ENCODE results near the gene RNF222. TPM values are rescaled to one million over a fixed set of nuclear protein-coding genes. Genes with fewer than 3 reads are reported as not detected.
"Not testable (repeated sequence)": the region's sequence is repeated elsewhere in the genome, so short reads cannot be mapped to it uniquely, and the experiment has no call there.

RNF222 gene
- total RNA-seq, 1 donor from 2014 or later = not detected

- H3K4me3 ChIP-seq (ENCODE audit: low read depth, low read length) = peak within 1 kb of the TSS; percentile 77
- TF ChIP-seq CTCF (IDR thresholded peaks at IDR 0.05; ENCODE audit: insufficient read depth, low read length, poor library complexity, severe bottlenecking) = peak; percentile 91
- peak; percentile 91 for DNase-seq (ENCODE audit: low read depth)
- H3K36me3 ChIP-seq (ENCODE audit: control insufficient read depth, insufficient read depth, low read length) = peaks cover 1% of the 10 kb centered on the region
- no peaks in the 10 kb centered on the region for H3K27me3 ChIP-seq (ENCODE audit: control insufficient read depth, insufficient read depth, low read length)
Observed at GRCh38 chr17:8383143-8383822, 14.3 kb downstream of the RNF222 start, which contains the start of gene RPL26. TSS of gene RPL26 (minus strand) at chr17:8383193. CDS start at chr17:8382310, 883 bp downstream.

- DNase-seq (ENCODE audit: low read depth) = no peak
- peaks cover 3% of the 10 kb centered on the region for H3K36me3 ChIP-seq (ENCODE audit: control insufficient read depth, insufficient read depth, low read length)
- TF ChIP-seq CTCF (IDR thresholded peaks at IDR 0.05; ENCODE audit: insufficient read depth, low read length, poor library complexity, severe bottlenecking) = no peak
- H3K27me3 ChIP-seq (ENCODE audit: control insufficient read depth, insufficient read depth, low read length) = no peaks in the 10 kb centered on the region
- peak overlapping the region; percentile 77 for H3K4me3 ChIP-seq (ENCODE audit: low read depth, low read length)
Observed at GRCh38 chr17:8382880-8383142, 14.8 kb downstream of the RNF222 start.

GRCh38 chr17:8382052-8382879 lies 15.4 kb downstream of the RNF222 start:
- no peak for TF ChIP-seq CTCF (IDR thresholded peaks at IDR 0.05; ENCODE audit: insufficient read depth, low read length, poor library complexity, severe bottlenecking)
- peak overlapping the region; percentile 77 for H3K4me3 ChIP-seq (ENCODE audit: low read depth, low read length)
- peaks cover 3% of the 10 kb centered on the region for H3K36me3 ChIP-seq (ENCODE audit: control insufficient read depth, insufficient read depth, low read length)
- H3K27me3 ChIP-seq (ENCODE audit: control insufficient read depth, insufficient read depth, low read length) = no peaks in the 10 kb centered on the region
- DNase-seq (ENCODE audit: low read depth) = no peak

GRCh38 chr17:8380049-8380448 lies 17.6 kb downstream of the RNF222 start:
- DNase-seq (ENCODE audit: low read depth) = no peak
- no peak overlapping the region for H3K4me3 ChIP-seq (ENCODE audit: low read depth, low read length)
- H3K36me3 ChIP-seq (ENCODE audit: control insufficient read depth, insufficient read depth, low read length) = peaks cover 3% of the 10 kb centered on the region
- no peaks in the 10 kb centered on the region for H3K27me3 ChIP-seq (ENCODE audit: control insufficient read depth, insufficient read depth, low read length)
- no peak for TF ChIP-seq CTCF (IDR thresholded peaks at IDR 0.05; ENCODE audit: insufficient read depth, low read length, poor library complexity, severe bottlenecking)

- not testable (repeated sequence) for H3K36me3 ChIP-seq (ENCODE audit: control insufficient read depth, insufficient read depth, low read length); H3K27me3 ChIP-seq (ENCODE audit: control insufficient read depth, insufficient read depth, low read length); H3K4me3 ChIP-seq (ENCODE audit: low read depth, low read length)
Observed at GRCh38 chr17:8378117-8378516, 19.5 kb downstream of the RNF222 start.

GRCh38 chr17:8377422-8377821 lies 20.2 kb downstream of the RNF222 start:
- TF ChIP-seq CTCF (IDR thresholded peaks at IDR 0.05; ENCODE audit: insufficient read depth, low read length, poor library complexity, severe bottlenecking) = no peak
- peaks cover 3% of the 10 kb centered on the region for H3K36me3 ChIP-seq (ENCODE audit: control insufficient read depth, insufficient read depth, low read length)
- H3K27me3 ChIP-seq (ENCODE audit: control insufficient read depth, insufficient read depth, low read length) = no peaks in the 10 kb centered on the region
- H3K4me3 ChIP-seq (ENCODE audit: low read depth, low read length) = no peak overlapping the region
- no peak for DNase-seq (ENCODE audit: low read depth)

More at GRCh38 chr17:8378117-8378516, 19.5 kb downstream of the RNF222 start:
- not testable (repeated sequence) for DNase-seq (ENCODE audit: low read depth)
